K562 (cell line): Measurements from ENCODE around the gene AHSG. TPM values are rescaled to one million over a fixed set of nuclear protein-coding genes. Genes with fewer than 3 reads are reported as not detected.

Source experiments
- ATAC-seq: fragments of 200-7000 bp; cut with Tn5 transposase; 3 replicates; pipeline ENCODE4 v1.9.1; 2020; ENCODE audit warnings: moderate library complexity
- BruUV-seq: library from RNA; stranded (reverse); fragments of 400-500 nt; replicated peaks from 2 replicates; lab custom pipeline; 2021; lab: Mats Ljungman, UMichigan
- CTCF ChIA-PET: fragments of 300-600 bp; formaldehyde crosslinking; extraction: SDS; loops from one replicate; lab custom pipeline; 2021; ENCODE audit warnings: low intra/inter-chr PET ratio; lab: Yijun Ruan, JAX
- POLR2A ChIA-PET: fragments of 300-600, 350-650 bp; sonication (Branson Sonifier 250); formaldehyde crosslinking; extraction: SDS; loops from one replicate; lab custom pipeline; 2021; ENCODE audit warnings: antibody characterized with exemption, inconsistent platforms; lab: Yijun Ruan, JAX
- DNase-seq, 4 experiments: peaks; one replicate each; pipeline versions ENCODE4 v3.0.0 to v3.0.0-alpha.2; 2011 to 2018; ENCODE audit warnings: low spot score in 3 of 4, mixed read lengths in 3 of 4; ENCODE audit errors: extremely low read depth in 1 of 4
- FAIRE-seq: peaks from 2 replicates; lab custom pipeline; 2011; peaks lifted over from hg19 to GRCh38; lab: Jason Lieb, UNC
- H2AFZ ChIP-seq: 2 replicates; pipeline ENCODE4 v1.6.0; 2011; ENCODE audit warnings: low read depth, low read length, control low read depth, inconsistent platforms
- H3K27ac ChIP-seq: fragments of 200-600 bp; 3 replicates; pipeline ENCODE4 v1.8.0; 2011; ENCODE audit warnings: low read depth, mild to moderate bottlenecking, control low read depth, inconsistent platforms, low read length, moderate library complexity, mixed read lengths; ENCODE audit errors: extremely low read depth
- H3K27me3 ChIP-seq, 2 experiments: fragments of 300-600 bp in 1 of 2; 2 replicates in 1 of 2; 3 replicates in 1 of 2; pipeline versions ENCODE4 v1.6.0 to v1.8.0; 2011; ENCODE audit warnings: inconsistent platforms in 2 of 2, low read length in 2 of 2, mild to moderate bottlenecking in 1 of 2, mixed read lengths in 1 of 2, moderate library complexity in 1 of 2; ENCODE audit not compliant: control insufficient read depth in 2 of 2, insufficient read depth in 2 of 2
- H3K36me3 ChIP-seq: fragments of 300-600 bp; 3 replicates; pipeline ENCODE4 v1.8.0; 2011; ENCODE audit warnings: mild to moderate bottlenecking, low read length, inconsistent platforms; ENCODE audit not compliant: control insufficient read depth, insufficient read depth
- H3K4me1 ChIP-seq, 2 experiments: fragments of 200-600 bp in 1 of 2; replicated peaks in 1 of 2; 2 replicates in 1 of 2; 3 replicates in 1 of 2; pipeline versions ENCODE4 v1.5.1 to v1.8.0; 2011; ENCODE audit warnings: inconsistent platforms in 2 of 2, low read length in 2 of 2, mild to moderate bottlenecking in 1 of 2, mixed read lengths in 1 of 2, moderate library complexity in 1 of 2; ENCODE audit not compliant: control insufficient read depth in 2 of 2, insufficient read depth in 2 of 2
- H3K4me2 ChIP-seq: 2 replicates; pipeline ENCODE4 v1.6.1; 2011; ENCODE audit warnings: low read length, control low read depth, inconsistent platforms, mixed read lengths; ENCODE audit not compliant: insufficient read depth
- H3K4me3 ChIP-seq: fragments of 200-600 bp; sonication (generic), shearing (Covaris generic); 2 replicates; pipeline ENCODE4 v1.5.1; 2016; ENCODE audit warnings: control low read depth, inconsistent platforms
- H3K79me2 ChIP-seq: fragments of 200-600 bp; 3 replicates; pipeline ENCODE4 v1.8.0; 2011; ENCODE audit warnings: low read length, inconsistent platforms; ENCODE audit not compliant: control insufficient read depth, insufficient read depth
- H3K9ac ChIP-seq, 2 experiments: 2 replicates each; pipeline versions ENCODE4 v1.6.0 to v1.6.1; 2011; ENCODE audit warnings: low read depth in 2 of 2, low read length in 2 of 2, control low read depth in 1 of 2, inconsistent platforms in 1 of 2, mild to moderate bottlenecking in 1 of 2, mixed read lengths in 1 of 2; ENCODE audit not compliant: insufficient read depth in 1 of 2
- H3K9me1 ChIP-seq: one replicate; pipeline ENCODE4 v1.6.0; 2011; ENCODE audit warnings: inconsistent platforms, mild to moderate bottlenecking, low read length, moderate library complexity; ENCODE audit not compliant: control insufficient read depth, insufficient read depth
- H3K9me3 ChIP-seq: replicated peaks from 2 replicates; pipeline ENCODE4 v1.5.1; 2011; ENCODE audit warnings: low read depth, low read length, inconsistent platforms; ENCODE audit not compliant: control insufficient read depth, insufficient read depth
- H4K20me1 ChIP-seq: replicated peaks from 2 replicates; pipeline ENCODE4 v1.6.1; 2011; ENCODE audit warnings: low read length, inconsistent platforms, mixed read lengths; ENCODE audit not compliant: control insufficient read depth, insufficient read depth
- BMI1 ChIP-seq: fragments of 150-350 bp; IDR thresholded peaks from 2 replicates; pipeline ENCODE4 v1.6.1; 2014; ENCODE audit warnings: low read length
- EP300 ChIP-seq: IDR thresholded peaks from 2 replicates; pipeline ENCODE4 v1.6.1; 2012; ENCODE audit warnings: low read length, improper control_type of control experiment
- FOXK2 ChIP-seq, 2 experiments: fragments of 450-650 bp; IDR thresholded peaks in 1 of 2; conservative IDR thresholded peaks in 1 of 2; 2 replicates each; pipeline ENCODE4 v1.6.1; 2016; ENCODE audit warnings: low read depth in 2 of 2, mild to moderate bottlenecking in 1 of 2
- HDAC2 ChIP-seq: fragments of 450-650 bp; IDR thresholded peaks from 2 replicates; pipeline ENCODE4 v1.6.1; 2016; ENCODE audit warnings: mild to moderate bottlenecking
- PHB2 ChIP-seq: fragments of 450-650 bp; IDR thresholded peaks from 2 replicates; pipeline ENCODE4 v1.6.1; 2017; ENCODE audit warnings: low read depth
- PHF21A ChIP-seq: fragments of 450-650 bp; IDR thresholded peaks from 2 replicates; pipeline ENCODE4 v1.6.1; 2017; ENCODE audit warnings: low read depth, borderline replicate concordance
- SRF ChIP-seq, 2 experiments: fragments of 250-450, 450-650 bp in 1 of 2; sonication (Bioruptor Pico) in 1 of 2; sonication (generic) in 1 of 2; formaldehyde crosslinking; IDR thresholded peaks; 2 replicates each; pipeline versions ENCODE4 v1.5.0 to v1.5.1; 2020 to 2022; ENCODE audit warnings: mild to moderate bottlenecking in 1 of 2, missing genetic modification reagents in 1 of 2
- TGIF2 ChIP-seq: sonication (generic); formaldehyde crosslinking; IDR thresholded peaks from 2 replicates; pipeline ENCODE4 v1.8.1; 2022; ENCODE audit warnings: mild to moderate bottlenecking, missing genetic modification reagents, moderate library complexity
- THAP7 ChIP-seq: fragments of 250-450 bp; sonication (Bioruptor Pico); IDR thresholded peaks from 2 replicates; pipeline ENCODE4 v1.5.0; 2021
- ZBTB26 ChIP-seq: fragments of 450-650 bp; formaldehyde crosslinking; IDR thresholded peaks from 2 replicates; pipeline ENCODE4 v1.4.0; 2022; ENCODE audit warnings: missing genetic modification characterization
- ZEB2 ChIP-seq: fragments of 450-650 bp; IDR thresholded peaks from 2 replicates; pipeline ENCODE4 v1.6.1; 2016
- ZKSCAN3 ChIP-seq: fragments of 250-450 bp; sonication (Bioruptor Pico); IDR thresholded peaks from 2 replicates; pipeline ENCODE4 v1.4.0; 2020
- ZNF124 ChIP-seq: sonication (generic); formaldehyde crosslinking; IDR thresholded peaks from 2 replicates; pipeline ENCODE4 v1.8.1; 2022; ENCODE audit warnings: missing genetic modification reagents
- ZNF133 ChIP-seq: fragments of 250-450 bp; sonication (Bioruptor Pico); IDR thresholded peaks from 2 replicates; pipeline ENCODE4 v1.4.0; 2020; ENCODE audit warnings: mild to moderate bottlenecking
- ZNF431 ChIP-seq: sonication (generic); formaldehyde crosslinking; IDR thresholded peaks from 2 replicates; pipeline ENCODE4 v1.8.0; 2022; ENCODE audit warnings: mild to moderate bottlenecking, missing genetic modification reagents
- WGBS: fragments of 100-300 bp; shearing (Covaris generic); methylation state at CpG from one replicate; pipeline ENCODE4 v1.1.6; 2016; ENCODE audit warnings: low coverage, mixed read lengths; ENCODE audit not compliant: insufficient coverage; ENCODE audit errors: missing lambda C conversion rate; 5-methylcytosine and 5-hydroxymethylcytosine counted together
- in situ Hi-C: fragments of 300-500 bp; cut with MboI; formaldehyde crosslinking; loops from 4 replicates; pipeline ENCODE4 v1.15.0; 2018; ENCODE audit warnings: inconsistent platforms, mixed read lengths
- intact Hi-C: fragments of 100-400 bp; cut with micrococcal nuclease; formaldehyde crosslinking; loops from 2 replicates; pipeline ENCODE4 v1.14.2; 2022
- polyA plus RNA-seq, 8 experiments: library from polyadenylated mRNA; depleted of rRNA in 4 of 8; stranded (reverse) in 5 of 8; unstranded in 3 of 8; fragments of >200 nt; fragmentation: Nextera tagmentation in 2 of 8; fragmentation: Illumina TruSeq in 1 of 8; extraction: Ambion mirVana in 2 of 8; extraction: Trizol in 1 of 8; gene quantifications; 2 replicates each; pipeline versions ENCODE4 v1.2.1 to v1.2.3, GENCODE V29; 2011 to 2014; ENCODE audit warnings: inconsistent platforms in 1 of 8, missing spikeins in 1 of 8
- total RNA-seq, 7 experiments: library from RNA; depleted of rRNA in 6 of 7; stranded (reverse); fragments of >200 nt in 6 of 7; fragmentation: Illumina TruSeq in 2 of 7; extraction: Trizol in 2 of 7; gene quantifications; 2 replicates each; pipeline versions ENCODE4 v1.2.1 to v1.2.3, GENCODE V29; 2011 to 2021; ENCODE audit warnings: low replicate concordance in 1 of 7
- TF ChIP-seq, protein P1 (sequence below): fragments of 450-650 bp; IDR thresholded peaks from 2 replicates; pipeline ENCODE4 v1.7.1; 2018; ENCODE audit warnings: mild to moderate bottlenecking, low read depth; ENCODE audit not compliant: partially characterized antibody

AHSG gene
- total and polyA plus RNA-seq, 9 of the 15 experiments (the other 6 are each of a cell fraction or from before 2014, with no cell fraction given), result 0.69 TPM; not detected in 8

GRCh38 chr3:186564586-186564985, 48.3 kb upstream of the AHSG start (continued):
- no peak for TF ChIP-seq ZBTB26 (CRISPR knock-in tag)
- no peak for TF ChIP-seq EP300
- no peak for TF ChIP-seq PHF21A

DNA sequence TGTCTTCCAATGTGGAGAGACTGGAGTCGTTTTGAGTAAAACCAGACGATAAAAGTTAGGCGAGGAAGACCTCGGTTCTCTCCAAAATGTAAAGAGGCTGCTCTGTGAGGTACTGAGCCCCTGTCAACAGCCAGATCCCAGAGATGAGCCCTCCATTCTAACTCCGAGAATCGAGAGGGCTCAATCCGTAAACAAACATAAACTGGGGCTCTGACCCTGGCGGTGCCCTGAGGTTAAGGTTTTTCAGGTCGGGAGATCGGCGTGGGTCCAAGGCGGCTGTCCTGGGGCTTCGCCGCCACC, 46.1 kb upstream of the AHSG start:
- in situ Hi-C loops, result no loop called here
- H3K27ac ChIP-seq, result peak overlapping the region; percentile 90
- H3K27me3 ChIP-seq, result no peaks in the 10 kb centered on the region
- peak overlapping the region; percentile 73 for H3K4me3 ChIP-seq
- peak overlapping the region; percentile 87 for H2AFZ ChIP-seq
- no peaks in the 10 kb centered on the region for H4K20me1 ChIP-seq
- H3K4me1 ChIP-seq, result peaks cover 3 to 11% of the 10 kb centered on the region in 2 experiments; a peak in 4 of 5 replicates
- 0% methylated on average over 14 of the region's 14 CpGs for WGBS
- peak overlapping the region; percentile 90 to 99 for H3K9ac ChIP-seq
- H3K4me2 ChIP-seq, result peak overlapping the region; percentile 96
- POLR2A ChIA-PET, result interaction anchor here (0.6 to 5.7 kb wide), 5 partner anchors 9 to 217 kb away, joined by 3 to 64 read pairs (median 4); partner anchors contain the start of gene EIF4A2
- CTCF ChIA-PET, result no interaction called here
- H3K9me1 ChIP-seq, result no peaks in the 10 kb centered on the region
- no peak for DNase-seq
- no TSS peak for BruUV-seq
- FAIRE-seq, result peak; percentile 6
- intact Hi-C loops, result no loop called here
- H3K9me3 ChIP-seq, result no peaks in the 10 kb centered on the region
- H3K79me2 ChIP-seq, result peaks cover 68% of the 10 kb centered on the region
- H3K36me3 ChIP-seq, result peaks cover 27% of the 10 kb centered on the region; the same call in 1 of the 3 replicates
- no peak; the same call in 2 of the 3 replicates for ATAC-seq
- TF ChIP-seq SRF (CRISPR knock-in tag; IDR thresholded peaks at IDR 0.05), result peak in 1 of 2 experiments; percentile 39; a peak in 1 of 4 replicates
- TF ChIP-seq, protein P1, sequence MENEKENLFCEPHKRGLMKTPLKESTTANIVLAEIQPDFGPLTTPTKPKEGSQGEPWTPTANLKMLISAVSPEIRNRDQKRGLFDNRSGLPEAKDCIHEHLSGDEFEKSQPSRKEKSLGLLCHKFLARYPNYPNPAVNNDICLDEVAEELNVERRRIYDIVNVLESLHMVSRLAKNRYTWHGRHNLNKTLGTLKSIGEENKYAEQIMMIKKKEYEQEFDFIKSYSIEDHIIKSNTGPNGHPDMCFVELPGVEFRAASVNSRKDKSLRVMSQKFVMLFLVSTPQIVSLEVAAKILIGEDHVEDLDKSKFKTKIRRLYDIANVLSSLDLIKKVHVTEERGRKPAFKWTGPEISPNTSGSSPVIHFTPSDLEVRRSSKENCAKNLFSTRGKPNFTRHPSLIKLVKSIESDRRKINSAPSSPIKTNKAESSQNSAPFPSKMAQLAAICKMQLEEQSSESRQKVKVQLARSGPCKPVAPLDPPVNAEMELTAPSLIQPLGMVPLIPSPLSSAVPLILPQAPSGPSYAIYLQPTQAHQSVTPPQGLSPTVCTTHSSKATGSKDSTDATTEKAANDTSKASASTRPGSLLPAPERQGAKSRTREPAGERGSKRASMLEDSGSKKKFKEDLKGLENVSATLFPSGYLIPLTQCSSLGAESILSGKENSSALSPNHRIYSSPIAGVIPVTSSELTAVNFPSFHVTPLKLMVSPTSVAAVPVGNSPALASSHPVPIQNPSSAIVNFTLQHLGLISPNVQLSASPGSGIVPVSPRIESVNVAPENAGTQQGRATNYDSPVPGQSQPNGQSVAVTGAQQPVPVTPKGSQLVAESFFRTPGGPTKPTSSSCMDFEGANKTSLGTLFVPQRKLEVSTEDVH, result no peak
- no peak for TF ChIP-seq BMI1
- TF ChIP-seq ZNF124 (CRISPR knock-in tag), result no peak
- TF ChIP-seq ZKSCAN3, result no peak
- no peak for TF ChIP-seq ZNF133 (CRISPR knock-in tag)
- TF ChIP-seq FOXK2 (conservative IDR thresholded peaks at IDR 0.05 in 1 of 2, IDR thresholded peaks at IDR 0.05 in 1 of 2; ENCODE audit: low read depth in 2 of 2), result 0 out of 4 replicates have a peak, but pooled peaks of 1 of the 2 experiments have one; percentile 14
- no peak for TF ChIP-seq PHB2
- no peak for TF ChIP-seq ZEB2
- TF ChIP-seq THAP7, result peak; percentile 40; the same call in 1 of the 2 replicates
- TF ChIP-seq ZNF431 (CRISPR knock-in tag), result no peak
- 0 out of 2 replicates have a peak, but pooled peaks have one; percentile 64 for TF ChIP-seq TGIF2
- no peak for TF ChIP-seq HDAC2
